GM10266 (cell line): ENCODE results near the gene CYTH3.

Experiments
- DNase-seq: peaks from one replicate; pipeline ENCODE4 v3.0.0; 2012; ENCODE audit errors: extremely low spot score
- CTCF ChIP-seq: IDR thresholded peaks from 2 replicates; pipeline ENCODE4 v1.5.1; 2012; ENCODE audit warnings: mild to moderate bottlenecking, low read depth; ENCODE audit not compliant: control insufficient read depth, insufficient read depth; ENCODE audit errors: missing control alignments

The CYTH3 gene

GRCh38 chr7:6127110-6127490, 145.3 kb downstream of the CYTH3 start:
- no peak for DNase-seq
- TF ChIP-seq CTCF, result no peak

GRCh38 chr7:6123843-6124242, 148.6 kb downstream of the CYTH3 start:
- no peak for TF ChIP-seq CTCF
- DNase-seq, result no peak

- no peak for TF ChIP-seq CTCF
- no peak for DNase-seq
Observed at GRCh38 chr7:6121141-6121540, 151.3 kb downstream of the CYTH3 start.

GRCh38 chr7:6117533-6117932, 154.9 kb downstream of the CYTH3 start:
- DNase-seq, result no peak
- no peak for TF ChIP-seq CTCF

- no peak for TF ChIP-seq CTCF
- DNase-seq, result no peak
Observed at GRCh38 chr7:6116211-6116610, 156.2 kb downstream of the CYTH3 start.
